Measurements from ENCODE around the gene MACROD2.

- TF ChIP-seq, protein P1, sequence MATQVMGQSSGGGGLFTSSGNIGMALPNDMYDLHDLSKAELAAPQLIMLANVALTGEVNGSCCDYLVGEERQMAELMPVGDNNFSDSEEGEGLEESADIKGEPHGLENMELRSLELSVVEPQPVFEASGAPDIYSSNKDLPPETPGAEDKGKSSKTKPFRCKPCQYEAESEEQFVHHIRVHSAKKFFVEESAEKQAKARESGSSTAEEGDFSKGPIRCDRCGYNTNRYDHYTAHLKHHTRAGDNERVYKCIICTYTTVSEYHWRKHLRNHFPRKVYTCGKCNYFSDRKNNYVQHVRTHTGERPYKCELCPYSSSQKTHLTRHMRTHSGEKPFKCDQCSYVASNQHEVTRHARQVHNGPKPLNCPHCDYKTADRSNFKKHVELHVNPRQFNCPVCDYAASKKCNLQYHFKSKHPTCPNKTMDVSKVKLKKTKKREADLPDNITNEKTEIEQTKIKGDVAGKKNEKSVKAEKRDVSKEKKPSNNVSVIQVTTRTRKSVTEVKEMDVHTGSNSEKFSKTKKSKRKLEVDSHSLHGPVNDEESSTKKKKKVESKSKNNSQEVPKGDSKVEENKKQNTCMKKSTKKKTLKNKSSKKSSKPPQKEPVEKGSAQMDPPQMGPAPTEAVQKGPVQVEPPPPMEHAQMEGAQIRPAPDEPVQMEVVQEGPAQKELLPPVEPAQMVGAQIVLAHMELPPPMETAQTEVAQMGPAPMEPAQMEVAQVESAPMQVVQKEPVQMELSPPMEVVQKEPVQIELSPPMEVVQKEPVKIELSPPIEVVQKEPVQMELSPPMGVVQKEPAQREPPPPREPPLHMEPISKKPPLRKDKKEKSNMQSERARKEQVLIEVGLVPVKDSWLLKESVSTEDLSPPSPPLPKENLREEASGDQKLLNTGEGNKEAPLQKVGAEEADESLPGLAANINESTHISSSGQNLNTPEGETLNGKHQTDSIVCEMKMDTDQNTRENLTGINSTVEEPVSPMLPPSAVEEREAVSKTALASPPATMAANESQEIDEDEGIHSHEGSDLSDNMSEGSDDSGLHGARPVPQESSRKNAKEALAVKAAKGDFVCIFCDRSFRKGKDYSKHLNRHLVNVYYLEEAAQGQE (IDR thresholded peaks at IDR 0.05) = no peak
- TF ChIP-seq, protein P2, sequence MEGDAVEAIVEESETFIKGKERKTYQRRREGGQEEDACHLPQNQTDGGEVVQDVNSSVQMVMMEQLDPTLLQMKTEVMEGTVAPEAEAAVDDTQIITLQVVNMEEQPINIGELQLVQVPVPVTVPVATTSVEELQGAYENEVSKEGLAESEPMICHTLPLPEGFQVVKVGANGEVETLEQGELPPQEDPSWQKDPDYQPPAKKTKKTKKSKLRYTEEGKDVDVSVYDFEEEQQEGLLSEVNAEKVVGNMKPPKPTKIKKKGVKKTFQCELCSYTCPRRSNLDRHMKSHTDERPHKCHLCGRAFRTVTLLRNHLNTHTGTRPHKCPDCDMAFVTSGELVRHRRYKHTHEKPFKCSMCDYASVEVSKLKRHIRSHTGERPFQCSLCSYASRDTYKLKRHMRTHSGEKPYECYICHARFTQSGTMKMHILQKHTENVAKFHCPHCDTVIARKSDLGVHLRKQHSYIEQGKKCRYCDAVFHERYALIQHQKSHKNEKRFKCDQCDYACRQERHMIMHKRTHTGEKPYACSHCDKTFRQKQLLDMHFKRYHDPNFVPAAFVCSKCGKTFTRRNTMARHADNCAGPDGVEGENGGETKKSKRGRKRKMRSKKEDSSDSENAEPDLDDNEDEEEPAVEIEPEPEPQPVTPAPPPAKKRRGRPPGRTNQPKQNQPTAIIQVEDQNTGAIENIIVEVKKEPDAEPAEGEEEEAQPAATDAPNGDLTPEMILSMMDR (IDR thresholded peaks at IDR 0.05; ENCODE audit: low read depth, low read length, missing input control) = no peak
- no peak for TF ChIP-seq HNF4A (conservative IDR thresholded peaks at IDR 0.05)
- no peak for TF ChIP-seq YY1 (IDR thresholded peaks at IDR 0.05)
- no peak for TF ChIP-seq SP1 (IDR thresholded peaks at IDR 0.05)
- no peak for TF ChIP-seq RAD21 (IDR thresholded peaks at IDR 0.05)
- TF ChIP-seq, protein P3, sequence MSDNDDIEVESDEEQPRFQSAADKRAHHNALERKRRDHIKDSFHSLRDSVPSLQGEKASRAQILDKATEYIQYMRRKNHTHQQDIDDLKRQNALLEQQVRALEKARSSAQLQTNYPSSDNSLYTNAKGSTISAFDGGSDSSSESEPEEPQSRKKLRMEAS (IDR thresholded peaks at IDR 0.05) = no peak
- TF ChIP-seq GABPA (IDR thresholded peaks at IDR 0.05 in 1 of 2, conservative IDR thresholded peaks at IDR 0.05 in 1 of 2) = no peak
- TF ChIP-seq TAF1 (conservative IDR thresholded peaks at IDR 0.05) = no peak
These were observed 214.8 kb downstream of the MACROD2 start for GRCh38 chr20:14210146-14210545.

Measured in liver (tissue), 3 donors.